Left ventricle myocardium superior (tissue), 1 donor: ENCODE measurements around the gene LGI2. TPM values are rescaled to one million over a fixed set of nuclear protein-coding genes. Genes with fewer than 3 reads are reported as not detected.
"Not testable (repeated sequence)": the region's sequence is repeated elsewhere in the genome, so short reads cannot be mapped to it uniquely, and the experiment has no call there.

Source experiments
- ATAC-seq: fragments of 200-7000 bp; cut with Tn5 transposase; one replicate; pipeline ENCODE4 v1.9.1; 2020; ENCODE audit warnings: mild to moderate bottlenecking, moderate library complexity
- DNase-seq: peaks from one replicate; pipeline ENCODE4 v3.0.0-alpha.2; 2020
- intact Hi-C: fragments of 100-400 bp; cut with micrococcal nuclease; formaldehyde crosslinking; loops from one replicate; pipeline ENCODE4 v1.11.0; 2022
- long read RNA-seq: library from polyadenylated mRNA; unstranded; transcript quantifications from one replicate; pipeline ENCODE4 v2.0.0, GENCODE V29; 2021
- total RNA-seq: library from RNA; stranded (reverse); fragmentation: NEBNext Ultra II Directional; extraction: Animal tissue kit (Norgen Biotek cat#: 25700); gene quantifications from one replicate; pipeline ENCODE4 v1.2.1, GENCODE V29; 2021
- donor health status: DM: no; HTN: yes; CAD: no; lungs with severe emphysema.

LGI2 gene, protein sequence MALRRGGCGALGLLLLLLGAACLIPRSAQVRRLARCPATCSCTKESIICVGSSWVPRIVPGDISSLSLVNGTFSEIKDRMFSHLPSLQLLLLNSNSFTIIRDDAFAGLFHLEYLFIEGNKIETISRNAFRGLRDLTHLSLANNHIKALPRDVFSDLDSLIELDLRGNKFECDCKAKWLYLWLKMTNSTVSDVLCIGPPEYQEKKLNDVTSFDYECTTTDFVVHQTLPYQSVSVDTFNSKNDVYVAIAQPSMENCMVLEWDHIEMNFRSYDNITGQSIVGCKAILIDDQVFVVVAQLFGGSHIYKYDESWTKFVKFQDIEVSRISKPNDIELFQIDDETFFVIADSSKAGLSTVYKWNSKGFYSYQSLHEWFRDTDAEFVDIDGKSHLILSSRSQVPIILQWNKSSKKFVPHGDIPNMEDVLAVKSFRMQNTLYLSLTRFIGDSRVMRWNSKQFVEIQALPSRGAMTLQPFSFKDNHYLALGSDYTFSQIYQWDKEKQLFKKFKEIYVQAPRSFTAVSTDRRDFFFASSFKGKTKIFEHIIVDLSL
- total RNA-seq, result 2.0 TPM
- long read RNA-seq, full-length matches to known transcripts, result 5 of 7 reads
- long read RNA-seq, partial matches to known transcripts, result 1 of 7 reads
- long read RNA-seq, other reads (novel, unspliced or antisense), result 1 of 7 reads

DNA sequence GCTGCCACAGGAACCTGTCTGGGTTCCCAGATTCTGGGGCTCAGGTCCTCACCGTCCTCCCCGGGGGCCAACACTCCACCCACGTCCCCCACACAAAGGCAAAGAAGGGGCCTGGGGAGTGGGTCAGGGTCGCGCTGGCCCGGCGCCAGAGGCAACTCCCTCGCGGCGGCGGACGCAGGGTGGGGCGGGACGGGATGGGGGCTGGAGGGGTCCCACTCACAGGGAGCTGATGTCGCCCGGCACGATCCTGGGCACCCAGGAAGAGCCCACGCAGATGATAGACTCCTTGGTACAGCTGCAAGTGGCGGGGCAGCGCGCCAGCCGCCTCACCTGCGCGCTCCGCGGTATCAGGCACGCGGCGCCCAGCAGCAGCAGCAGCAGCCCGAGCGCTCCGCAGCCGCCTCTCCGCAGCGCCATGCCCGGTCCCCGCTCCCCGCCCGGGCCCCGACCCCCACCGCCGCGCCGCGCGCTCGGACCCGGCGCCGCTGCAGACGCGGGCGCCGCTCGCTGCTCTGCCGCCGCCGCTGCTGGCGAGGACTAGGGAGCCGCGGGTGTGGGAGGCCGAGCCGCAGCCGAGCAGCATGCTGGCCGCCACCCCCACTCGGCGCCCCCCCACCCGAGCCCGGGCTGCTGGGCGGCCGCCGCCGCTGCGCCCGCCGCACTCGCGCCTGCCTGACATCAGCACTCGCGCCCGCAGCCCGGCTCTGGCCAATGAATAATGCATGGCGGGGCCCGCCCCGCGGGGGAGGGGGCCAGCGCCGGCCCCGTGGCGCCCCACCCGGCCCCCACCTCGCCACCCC, at the start of gene LGI2:
LGI2 (minus strand) TSS at position 670 of the 800 bp plus-strand sequence; CDS start at position 417, 253 bp downstream.
- DNase-seq, result peak; percentile 73
- ATAC-seq, result peak; percentile 88
- intact Hi-C loops, result no loop called here

DNA sequence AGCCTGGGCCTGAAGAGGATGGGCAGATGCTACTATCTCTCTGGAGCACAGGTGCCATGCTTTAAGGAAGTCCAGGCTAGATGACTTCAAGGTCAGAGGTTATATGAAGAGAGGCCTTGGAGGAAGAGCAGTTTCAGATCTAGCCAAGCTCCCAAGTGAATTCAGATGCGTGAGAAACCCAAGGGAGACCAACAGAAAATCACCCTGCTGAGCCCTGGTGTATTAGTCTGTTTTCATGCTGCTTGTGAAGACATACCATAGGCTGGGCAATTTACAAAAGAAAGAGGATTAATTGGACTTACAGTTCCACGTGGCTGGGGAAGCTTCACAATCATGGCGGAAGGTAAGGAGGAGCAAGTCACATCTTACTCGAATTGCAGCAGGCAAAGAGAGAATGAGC, 47.8 kb upstream of the LGI2 start:
- intact Hi-C loops, result no loop called here

DNA sequence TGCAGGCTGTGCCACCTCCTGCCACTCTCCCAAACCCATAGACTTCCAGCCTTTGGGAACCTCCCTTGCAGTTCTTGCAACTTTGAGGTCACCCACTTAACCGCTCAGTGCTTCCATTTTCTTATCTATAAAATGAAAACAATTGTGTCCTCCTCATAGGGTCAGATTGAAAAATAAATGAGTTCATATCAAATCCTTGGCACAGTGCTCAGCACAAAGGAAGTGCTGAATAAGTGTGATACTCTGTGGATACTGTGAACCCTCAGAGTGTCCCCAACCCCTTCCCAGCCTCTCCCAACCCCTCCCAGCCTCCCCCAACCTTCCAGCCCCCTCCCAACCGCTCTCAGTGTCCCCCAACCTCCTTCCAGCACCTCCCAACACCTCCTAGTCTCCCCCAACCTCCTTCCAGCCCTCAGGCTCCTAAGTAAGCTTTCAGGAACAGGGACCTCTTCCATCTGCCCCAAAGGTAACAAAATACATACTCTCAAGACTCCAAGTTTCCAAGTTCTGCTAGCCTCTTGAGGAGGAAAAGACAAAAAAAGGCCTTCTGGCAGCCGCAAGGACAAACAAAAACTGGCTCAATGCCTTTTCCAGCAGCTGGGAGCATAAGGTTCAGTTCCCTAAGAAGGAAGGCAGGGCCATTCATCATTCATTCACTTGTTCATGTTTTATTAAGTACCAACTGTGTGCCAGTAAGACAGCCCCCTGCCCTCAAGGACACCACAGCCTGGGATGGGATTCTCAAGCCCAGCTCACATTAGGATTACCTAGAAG, 46.1 kb upstream of the LGI2 start:
- DNase-seq (no peak), ATAC-seq (peak; percentile 49)
- intact Hi-C loops, result no loop called here

More for the DNA sequence above, 47.8 kb upstream of the LGI2 start:
- DNase-seq (no peak), ATAC-seq (no peak)

DNA sequence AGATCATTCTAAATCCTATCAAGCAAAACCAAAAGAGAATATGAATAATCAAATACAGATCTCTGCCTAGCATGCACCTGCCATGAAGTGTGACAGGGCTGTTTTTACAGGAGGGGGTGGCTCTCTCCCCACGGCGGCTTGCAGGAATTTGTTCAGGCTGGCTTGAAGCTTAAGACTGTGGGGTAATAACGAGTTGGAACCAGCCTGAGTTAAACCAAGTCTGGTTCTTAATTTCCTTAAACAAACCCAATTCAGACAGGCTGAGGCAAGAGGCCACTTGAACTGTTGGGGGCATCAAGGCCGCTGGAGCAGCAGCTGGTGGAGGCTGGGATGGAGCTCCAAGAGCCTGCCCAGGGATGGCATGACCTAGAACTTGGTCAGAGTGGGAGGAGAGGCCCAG, 45.1 kb upstream of the LGI2 start:
- DNase-seq, result no peak
- intact Hi-C loops, result no loop called here
- ATAC-seq, result no peak

DNA sequence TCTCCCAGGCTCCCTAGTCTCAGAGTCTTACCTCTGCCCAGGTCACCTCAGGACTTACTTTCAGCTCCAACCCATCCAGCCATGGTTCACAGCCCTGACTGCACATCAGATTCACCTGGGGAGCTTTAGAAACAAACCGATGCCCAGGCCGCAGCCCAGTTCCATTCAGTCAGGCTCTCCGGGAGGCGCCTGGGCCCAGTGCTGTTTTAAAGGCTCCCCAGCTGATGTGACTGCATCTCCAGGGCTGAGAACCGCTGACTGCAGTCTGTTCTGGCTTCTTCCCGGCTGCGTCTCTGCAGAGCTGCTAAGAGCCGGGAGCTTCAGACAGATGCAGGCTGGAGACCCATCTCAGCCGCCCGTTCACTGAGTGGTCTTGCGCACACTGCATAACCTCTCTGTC, 44.4 kb upstream of the LGI2 start:
- ATAC-seq (no peak), DNase-seq (no peak)
- intact Hi-C loops, result no loop called here

DNA sequence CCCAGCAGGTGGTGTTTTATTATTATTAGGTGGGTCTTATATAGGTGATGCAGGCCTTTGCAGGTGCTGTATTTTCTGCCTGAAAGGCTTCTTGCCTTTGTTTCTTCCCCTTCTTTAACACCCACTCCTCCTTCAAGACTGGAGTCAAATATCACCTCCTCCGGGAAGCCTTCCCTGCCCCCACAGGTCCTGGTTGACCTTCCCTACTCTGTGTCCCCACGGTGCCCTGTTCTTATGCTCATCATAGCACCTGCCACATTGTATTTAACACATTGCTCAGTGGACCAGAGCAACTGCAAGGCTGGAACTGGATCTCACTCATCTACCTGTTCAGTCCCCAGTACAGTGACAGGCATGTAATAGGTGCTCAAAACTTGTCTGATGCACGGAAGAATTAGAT, 39.8 kb upstream of the LGI2 start:
- ATAC-seq (no peak), DNase-seq (no peak)
- intact Hi-C loops, result no loop called here

DNA sequence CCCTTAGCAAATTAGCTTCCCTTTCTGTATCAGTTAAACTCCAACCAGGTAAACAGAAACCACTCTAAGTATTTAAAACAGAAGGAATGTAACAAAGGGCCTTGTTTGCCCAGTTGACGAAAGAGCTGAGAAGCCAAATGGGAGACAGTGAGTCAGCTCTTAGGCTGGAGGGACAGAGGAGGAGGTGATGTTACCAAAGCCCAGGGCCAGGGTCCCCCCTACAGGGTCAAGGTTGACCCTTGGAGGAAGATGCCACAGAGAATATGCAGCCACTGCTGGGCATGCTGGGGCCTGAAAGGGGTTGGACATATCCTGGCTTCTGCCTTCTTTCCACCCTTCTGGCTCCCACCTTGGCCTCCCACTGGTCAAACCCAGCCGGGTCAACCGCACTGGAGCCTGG, 38.3 kb upstream of the LGI2 start:
- DNase-seq (no peak), ATAC-seq (no peak)
- intact Hi-C loops, result no loop called here

DNA sequence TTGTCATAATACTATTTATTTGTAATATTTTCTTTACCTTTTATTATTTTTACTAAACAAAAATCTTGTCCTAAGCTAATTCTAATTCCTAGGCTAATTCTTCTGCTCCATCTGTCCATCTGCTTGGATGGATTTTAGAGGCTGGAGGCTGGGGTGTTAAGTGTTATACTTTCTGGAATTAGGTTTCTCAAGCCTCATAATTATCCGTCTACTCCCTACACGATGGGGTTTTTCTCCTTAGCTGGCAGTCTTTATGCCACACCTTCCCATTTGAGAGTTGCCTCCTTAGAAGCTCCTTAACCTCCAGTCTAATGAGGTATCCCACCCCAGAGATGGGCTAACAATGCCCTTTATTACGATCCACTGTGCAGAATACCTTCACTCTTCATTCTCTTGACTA, 37.6 kb upstream of the LGI2 start:
- ATAC-seq, result no peak
- intact Hi-C loops, result no loop called here
- no peak for DNase-seq

DNA sequence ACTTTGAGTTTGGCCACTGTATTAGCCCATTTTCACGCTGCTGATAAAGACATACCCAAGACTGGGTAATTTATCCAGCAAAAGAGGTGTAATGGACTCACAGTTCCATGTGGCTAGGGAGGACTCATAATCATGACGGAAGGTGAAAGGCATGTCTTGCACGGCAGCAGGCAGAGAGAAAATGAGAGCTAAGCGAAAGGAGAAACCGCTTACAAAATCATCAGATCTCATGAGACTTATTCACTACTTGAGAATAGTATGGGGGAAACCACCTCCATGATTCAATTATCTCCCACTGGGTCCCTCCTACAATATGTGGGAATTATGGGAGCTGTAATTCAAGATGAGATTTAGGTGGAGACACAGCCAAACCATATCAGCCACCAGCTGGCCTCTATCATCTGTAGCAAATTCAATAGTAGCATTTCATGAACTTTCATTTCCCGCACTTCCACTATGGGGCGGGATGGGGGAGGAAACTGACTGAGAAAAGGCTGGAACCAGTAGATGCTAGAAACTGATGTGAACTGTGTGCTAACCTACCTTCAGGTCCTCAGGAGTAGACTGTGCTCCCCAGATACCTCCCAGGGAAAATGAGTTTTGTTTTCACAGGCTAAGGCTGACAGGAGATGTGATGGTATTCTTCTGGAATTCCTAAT, 35.3 kb upstream of the LGI2 start:
- intact Hi-C loops, result no loop called here
- ATAC-seq (peak; percentile 36), DNase-seq (no peak)

DNA sequence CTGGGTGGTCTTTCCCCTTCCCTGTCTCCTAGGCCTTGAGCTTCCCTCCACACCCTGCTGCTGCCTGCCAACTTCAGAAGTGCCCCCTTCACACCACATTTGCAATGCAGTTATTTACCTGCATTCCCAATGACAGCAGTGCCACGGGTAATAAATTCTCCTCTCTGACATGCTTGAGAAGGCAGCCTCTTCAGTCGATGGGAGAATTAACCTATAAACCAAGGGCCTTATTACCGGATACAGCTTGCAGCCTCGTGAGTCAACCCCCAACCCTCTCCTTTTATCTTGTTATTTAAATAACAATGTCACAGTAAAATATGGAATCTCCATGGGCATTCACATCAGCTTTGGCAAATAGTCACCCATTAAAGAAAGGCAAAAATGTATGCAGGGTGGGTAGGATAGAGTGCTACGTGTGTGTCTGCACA, 34.7 kb upstream of the LGI2 start:
- DNase-seq (no peak), ATAC-seq (no peak)

DNA sequence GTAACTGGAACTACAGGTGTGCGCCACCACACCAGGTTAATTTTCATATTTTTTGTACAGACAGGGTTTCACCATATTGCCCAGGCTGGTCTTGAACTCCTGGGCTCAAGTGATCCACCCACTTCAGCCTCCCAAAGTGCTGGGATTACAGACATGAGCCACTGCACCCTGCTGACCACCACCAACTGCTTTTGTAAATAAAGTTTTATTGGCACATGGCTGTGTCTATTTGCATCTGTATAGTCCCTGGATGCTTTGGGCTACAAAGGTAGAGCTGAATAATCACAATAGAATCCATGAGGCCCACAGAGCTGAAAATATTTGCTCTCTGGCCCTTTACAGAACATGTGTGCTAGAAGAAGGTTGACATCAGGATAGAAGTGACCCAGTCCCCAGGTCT, 33.7 kb upstream of the LGI2 start:
- intact Hi-C loops, ATAC-seq: not testable (repeated sequence)

More for the DNA sequence above, 34.7 kb upstream of the LGI2 start:
- intact Hi-C loops, result no loop called here

DNA sequence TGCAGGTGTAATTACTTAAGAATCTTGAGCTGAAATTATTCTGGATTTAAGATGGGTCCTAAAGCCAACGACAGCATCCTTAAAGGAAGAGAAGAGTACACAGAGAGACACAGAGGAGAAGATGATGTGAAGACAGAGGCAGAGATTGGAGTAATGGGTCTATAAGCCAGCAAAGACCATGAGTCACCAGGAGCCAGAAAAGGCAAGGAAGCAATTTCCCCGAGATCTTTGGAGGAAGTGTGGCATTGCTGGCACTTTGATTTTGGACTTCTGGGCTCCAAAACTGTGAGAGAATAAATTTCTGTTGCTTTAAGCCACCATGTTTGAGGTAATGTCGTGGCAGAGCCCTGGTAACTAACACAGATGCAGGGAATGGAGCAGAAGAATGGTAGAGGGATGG, 32.4 kb upstream of the LGI2 start:
- intact Hi-C loops, result no loop called here
- DNase-seq (no peak), ATAC-seq (no peak)

More for the DNA sequence above, 33.7 kb upstream of the LGI2 start:
- not testable (repeated sequence) for DNase-seq

DNA sequence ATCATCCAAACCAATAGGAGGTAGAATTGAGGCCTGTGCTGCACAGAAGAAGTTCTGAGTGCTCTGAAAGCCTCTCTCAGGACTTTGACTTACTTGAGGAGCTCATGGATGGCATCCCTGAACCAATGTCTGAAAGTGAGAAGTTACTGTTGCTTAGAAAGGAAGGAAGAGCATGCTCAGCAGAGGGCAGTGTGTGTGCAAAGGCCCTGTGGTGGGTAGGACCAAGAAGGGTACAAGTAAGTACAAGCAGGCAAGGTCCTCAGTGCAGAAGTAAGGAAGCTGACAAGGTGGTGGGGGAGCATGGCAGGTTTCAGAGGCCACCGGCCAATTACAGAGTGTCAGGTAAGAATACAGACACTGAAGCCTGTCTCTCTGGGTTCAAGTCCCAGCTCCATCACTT, 31.4 kb upstream of the LGI2 start:
- DNase-seq, result no peak
- ATAC-seq, result no peak
- intact Hi-C loops, result no loop called here

DNA sequence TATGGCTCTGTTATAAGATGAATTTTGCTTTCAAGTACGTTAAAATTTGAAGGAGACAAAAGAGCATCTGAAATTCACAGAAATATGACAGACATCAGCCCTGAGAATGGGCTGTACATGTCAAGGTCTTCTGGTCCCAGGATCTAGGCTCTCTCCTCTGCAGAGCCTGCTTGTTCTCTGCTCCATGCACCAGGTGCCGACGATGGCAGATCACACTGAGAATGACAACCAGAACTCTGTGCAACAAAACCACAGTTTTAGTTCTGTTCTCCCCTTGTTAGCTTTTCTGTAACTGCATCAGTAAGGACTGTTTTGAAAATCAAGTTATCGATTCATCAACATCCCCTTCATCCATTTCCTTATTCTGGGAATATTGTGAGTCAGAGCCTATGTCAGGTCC, 30.9 kb upstream of the LGI2 start:
- intact Hi-C loops, result no loop called here

DNA sequence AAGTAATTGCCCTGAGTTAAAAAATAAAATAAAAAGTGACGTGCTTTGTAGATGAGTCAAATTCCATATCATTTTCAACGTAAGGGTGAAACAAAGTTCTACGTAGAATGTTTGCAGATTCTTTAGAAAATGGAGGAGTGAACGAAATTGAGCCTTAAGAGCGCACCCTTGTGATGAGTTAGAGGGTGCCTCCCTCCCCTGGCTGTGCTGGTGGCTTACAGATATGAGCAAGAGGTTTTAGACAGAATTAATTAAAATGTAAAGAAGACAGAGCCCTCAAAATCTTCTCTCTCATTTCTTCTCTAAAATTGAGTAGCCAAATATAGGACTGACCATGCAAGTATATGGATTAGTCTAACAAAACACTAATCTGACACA, 30.2 kb upstream of the LGI2 start:
- intact Hi-C loops, result no loop called here
- ATAC-seq, result peak; percentile 32
- no peak for DNase-seq

More for the DNA sequence above, 30.9 kb upstream of the LGI2 start:
- ATAC-seq (no peak), DNase-seq (no peak)

DNA sequence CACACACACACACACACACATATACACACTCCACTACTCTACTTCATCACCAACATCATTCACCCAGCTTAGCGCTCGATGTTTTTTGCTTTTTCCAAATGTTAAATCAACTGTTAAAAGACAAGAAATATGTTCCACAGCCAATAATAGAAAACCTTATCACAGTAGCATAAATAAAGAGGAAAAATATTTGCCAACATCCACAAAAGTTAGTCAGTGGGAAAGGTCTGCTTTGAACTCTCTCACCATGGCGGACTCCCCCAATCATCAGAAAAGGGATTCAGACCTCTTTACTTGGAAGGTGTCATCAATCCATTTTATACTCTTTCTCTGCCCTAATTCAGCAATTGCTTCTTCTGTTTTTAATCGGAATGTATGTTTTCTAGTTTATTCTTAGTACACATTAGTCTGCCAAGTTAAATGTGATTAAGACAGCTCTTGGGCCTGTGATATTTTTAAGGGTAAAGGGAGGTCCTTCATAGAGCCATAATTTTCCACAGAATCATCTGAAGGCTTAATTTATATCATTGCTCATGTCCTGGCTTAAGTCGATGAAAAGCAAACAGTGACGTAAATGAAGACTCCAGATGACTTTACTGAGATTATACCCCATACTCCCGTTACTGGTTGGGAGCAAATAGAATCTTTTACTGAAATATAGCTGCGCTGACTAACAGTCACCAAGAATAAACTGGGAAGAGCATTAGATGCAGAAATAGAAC, 29.7 kb upstream of the LGI2 start:
- ATAC-seq (peak; percentile 63), DNase-seq (no peak)
- intact Hi-C loops, result no loop called here

DNA sequence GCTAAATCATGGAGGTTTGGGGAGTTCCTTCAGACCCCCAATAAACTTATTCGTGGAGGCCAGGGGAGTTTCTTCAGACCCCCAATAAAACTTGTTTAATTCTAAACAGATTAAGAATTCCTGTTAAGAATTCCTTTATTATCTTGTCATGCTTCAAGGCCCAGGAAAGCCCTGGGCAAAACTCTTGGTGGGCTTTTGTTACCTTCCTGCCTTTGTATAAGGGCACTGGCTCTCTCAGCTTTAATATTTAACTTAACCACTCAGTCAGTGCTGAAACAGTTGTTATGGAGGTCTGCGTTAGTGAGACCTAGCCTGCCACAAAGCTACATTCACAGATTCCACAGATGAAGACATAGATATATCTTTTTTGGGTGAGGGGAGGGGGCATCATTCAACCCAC, 29.0 kb upstream of the LGI2 start:
- DNase-seq (no peak), ATAC-seq (no peak)
- intact Hi-C loops, result no loop called here

DNA sequence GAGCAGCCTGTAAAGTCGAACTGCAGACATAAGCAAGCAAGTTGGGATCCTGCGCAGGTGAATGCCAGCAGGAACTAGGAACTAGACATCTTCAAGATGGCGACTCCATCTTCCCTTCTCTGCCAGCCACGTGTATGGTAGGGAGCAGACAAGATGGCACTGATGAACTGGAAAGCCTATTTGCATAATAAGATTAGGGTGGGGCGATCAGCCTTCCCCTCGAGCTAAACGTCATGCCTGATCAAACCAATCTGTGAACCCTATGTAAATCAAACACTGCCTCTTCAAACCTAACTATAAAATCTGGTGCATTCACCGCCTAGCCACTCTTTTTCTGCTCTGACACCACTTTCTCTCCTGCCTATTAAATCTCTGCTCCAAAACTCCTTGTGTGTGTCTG, 28.1 kb upstream of the LGI2 start:
- DNase-seq, result no peak
- intact Hi-C loops, result no loop called here
- no peak for ATAC-seq
